Activated CD4-positive, CD25-positive, alpha-beta regulatory T cell treated with anti-CD3 and anti-CD28 coated beads, Interleukin-2, amount 50 U/mL, for 16 hours (primary cell): Measurements from ENCODE around the gene RPL36.
"Not testable (repeated sequence)": the region's sequence is repeated elsewhere in the genome, so short reads cannot be mapped to it uniquely, and the experiment has no call there.

ENCODE experiments used
- DNase-seq: peaks from one replicate; pipeline ENCODE4 v3.0.0-alpha.2; 2020; ENCODE audit warnings: low read depth, low spot score

Gene RPL36

GRCh38 chr19:5690955-5691821 is 1.1 kb downstream of the RPL36 start:
- DNase-seq = peak; percentile 26

- DNase-seq = no peak
Observed at GRCh38 chr19:5691822-5692722, 2.0 kb downstream of the RPL36 start.

GRCh38 chr19:5692723-5693194 is 2.7 kb downstream of the RPL36 start:
- DNase-seq = no peak

- DNase-seq = no peak
Observed at GRCh38 chr19:5693195-5694166, 3.4 kb downstream of the RPL36 start.

- no peak for DNase-seq
Observed at GRCh38 chr19:5694167-5694955, 4.3 kb downstream of the RPL36 start.

GRCh38 chr19:5694956-5695648 is 5.0 kb downstream of the RPL36 start:
- no peak for DNase-seq

GRCh38 chr19:5695649-5696195 is 5.6 kb downstream of the RPL36 start:
- no peak for DNase-seq

GRCh38 chr19:5696196-5697021 is 6.3 kb downstream of the RPL36 start:
- no peak for DNase-seq

- no peak for DNase-seq
Observed at GRCh38 chr19:5697022-5697889, 7.2 kb downstream of the RPL36 start.

- DNase-seq = no peak
Observed at GRCh38 chr19:5697890-5698634, 8.0 kb downstream of the RPL36 start.

GRCh38 chr19:5698635-5699422 is 8.7 kb downstream of the RPL36 start:
- no peak for DNase-seq

GRCh38 chr19:5700455-5701092 is 10.5 kb downstream of the RPL36 start:
- no peak for DNase-seq

GRCh38 chr19:5702053-5702410 is 11.9 kb downstream of the RPL36 start:
- not testable (repeated sequence) for DNase-seq

GRCh38 chr19:5703819-5704818 is 14.0 kb downstream of the RPL36 start:
- no peak for DNase-seq
